ENCODE results near the gene KISS1R. TPM values are rescaled to one million over a fixed set of nuclear protein-coding genes. Genes with fewer than 3 reads are reported as not detected.

KISS1R gene
- total RNA-seq, 1 experiment from 2014 or later: 16.6 TPM

DNA sequence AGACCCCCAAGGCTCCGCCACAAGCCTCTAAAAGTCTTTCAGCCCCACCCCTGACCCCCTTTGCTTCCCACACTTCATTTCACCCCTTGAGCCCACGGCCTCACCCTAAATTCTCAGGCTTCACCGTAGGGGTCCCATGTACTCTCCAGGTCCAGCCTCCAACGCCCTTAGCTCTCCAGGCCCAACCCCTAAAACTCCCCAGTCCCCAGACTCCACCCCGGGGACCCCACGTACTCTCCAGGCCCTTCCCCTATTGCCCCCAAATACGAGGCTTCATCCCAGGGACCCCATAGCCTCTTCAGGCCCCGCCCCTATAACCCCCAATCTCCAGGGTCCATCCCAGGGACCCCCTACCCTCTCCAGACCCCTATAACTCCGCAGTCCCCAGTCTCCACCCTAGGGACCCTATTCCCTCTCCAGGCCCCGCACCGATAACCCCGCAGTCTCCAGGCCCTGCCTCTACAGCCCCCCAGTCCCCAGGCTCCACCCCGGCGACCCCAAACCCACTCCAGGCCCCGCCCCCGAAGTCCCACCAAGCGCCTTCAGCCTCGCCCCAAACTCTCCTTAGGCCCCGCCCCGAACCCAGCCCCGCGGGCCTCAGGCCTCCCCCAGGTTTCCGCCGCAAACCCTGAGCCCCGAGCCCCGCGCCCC, 24.8 kb upstream of the KISS1R start:
- no peaks in the 10 kb centered on the region for H3K9me3 Mint-ChIP-seq (ENCODE audit: unreplicated experiment)
- Histone ChIP-seq H3K36me3 (ENCODE audit: control insufficient read depth, insufficient read depth, low read length) (peaks cover 2% of the 10 kb centered on the region), H3K9me3 (no peaks in the 10 kb centered on the region), H3K4me1 (no peaks in the 10 kb centered on the region), H3K27me3 (replicated peaks; ENCODE audit: control insufficient read depth, insufficient read depth, low read length) (no peaks in the 10 kb centered on the region), H3K4me3 (ENCODE audit: low read depth, low read length) (peak overlapping the region; percentile 84)
- CTCF ChIA-PET: no interaction called here
- H3K4me3 Mint-ChIP-seq (ENCODE audit: unreplicated experiment): peak overlapping the region; percentile 85
- peaks cover 42% of the 10 kb centered on the region for H3K36me3 Mint-ChIP-seq (ENCODE audit: insufficient read depth, unreplicated experiment)
- H3K4me1 Mint-ChIP-seq (ENCODE audit: low read depth, unreplicated experiment): no peaks in the 10 kb centered on the region
- TF ChIP-seq, protein P1, sequence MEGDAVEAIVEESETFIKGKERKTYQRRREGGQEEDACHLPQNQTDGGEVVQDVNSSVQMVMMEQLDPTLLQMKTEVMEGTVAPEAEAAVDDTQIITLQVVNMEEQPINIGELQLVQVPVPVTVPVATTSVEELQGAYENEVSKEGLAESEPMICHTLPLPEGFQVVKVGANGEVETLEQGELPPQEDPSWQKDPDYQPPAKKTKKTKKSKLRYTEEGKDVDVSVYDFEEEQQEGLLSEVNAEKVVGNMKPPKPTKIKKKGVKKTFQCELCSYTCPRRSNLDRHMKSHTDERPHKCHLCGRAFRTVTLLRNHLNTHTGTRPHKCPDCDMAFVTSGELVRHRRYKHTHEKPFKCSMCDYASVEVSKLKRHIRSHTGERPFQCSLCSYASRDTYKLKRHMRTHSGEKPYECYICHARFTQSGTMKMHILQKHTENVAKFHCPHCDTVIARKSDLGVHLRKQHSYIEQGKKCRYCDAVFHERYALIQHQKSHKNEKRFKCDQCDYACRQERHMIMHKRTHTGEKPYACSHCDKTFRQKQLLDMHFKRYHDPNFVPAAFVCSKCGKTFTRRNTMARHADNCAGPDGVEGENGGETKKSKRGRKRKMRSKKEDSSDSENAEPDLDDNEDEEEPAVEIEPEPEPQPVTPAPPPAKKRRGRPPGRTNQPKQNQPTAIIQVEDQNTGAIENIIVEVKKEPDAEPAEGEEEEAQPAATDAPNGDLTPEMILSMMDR (IDR thresholded peaks at IDR 0.05; ENCODE audit: insufficient read depth in 1 of 2, low read depth in 1 of 2, low read length in 1 of 2, severe bottlenecking in 1 of 2, unreplicated experiment in 1 of 2): no peak
- H3K27ac Mint-ChIP-seq (ENCODE audit: unreplicated experiment): peak overlapping the region; percentile 99
- POLR2A ChIA-PET: no interaction called here
- H3K27me3 Mint-ChIP-seq (ENCODE audit: insufficient read depth, unreplicated experiment): no peaks in the 10 kb centered on the region
- intact Hi-C loops (cut with micrococcal nuclease; ENCODE audit: unreplicated experiment): no loop called here
- no peak for DNase-seq
- no TSS peak for BruUV-seq (replicated peaks)

DNA sequence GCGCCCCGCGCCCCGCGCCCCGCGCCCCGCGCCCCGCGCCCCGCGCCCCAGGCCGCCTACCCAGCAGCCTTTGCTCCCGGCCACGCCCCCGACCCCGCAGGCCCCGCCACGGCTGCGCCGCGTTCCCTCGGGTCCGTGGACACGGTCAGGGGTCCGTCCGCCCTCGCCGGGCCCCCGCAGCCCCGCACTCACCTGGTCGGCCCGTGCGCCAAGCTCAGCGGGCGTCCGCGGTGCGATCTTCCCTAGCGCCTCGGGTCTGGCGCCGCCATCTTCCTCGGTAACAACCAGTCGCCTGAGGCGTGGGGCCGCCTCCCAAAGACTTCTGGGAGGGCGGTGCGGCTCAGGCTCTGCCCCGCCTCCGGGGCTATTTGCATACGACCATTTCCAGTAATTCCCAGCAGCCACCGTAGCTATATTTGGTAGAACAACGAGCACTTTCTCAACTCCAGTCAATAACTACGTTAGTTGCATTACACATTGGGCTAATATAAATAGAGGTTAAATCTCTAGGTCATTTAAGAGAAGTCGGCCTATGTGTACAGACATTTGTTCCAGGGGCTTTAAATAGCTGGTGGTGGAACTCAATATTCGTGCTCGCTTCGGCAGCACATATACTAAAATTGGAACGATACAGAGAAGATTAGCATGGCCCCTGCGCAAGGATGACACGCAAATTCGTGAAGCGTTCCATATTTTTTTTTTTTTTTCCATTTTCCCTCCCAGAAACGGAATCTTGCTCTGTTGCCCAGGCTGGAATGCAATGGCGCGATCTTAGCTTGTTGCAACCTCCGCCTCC, 24.0 kb upstream of the KISS1R start, which contains the start of the genes MED16 and RNU6-9:
TSS of gene MED16 (minus strand) at position 294 of the 796 bp plus-strand sequence. CDS start 2,056 bp downstream, outside the sequence.
TSS of gene RNU6-9 (plus strand) at position 591 of the 796 bp plus-strand sequence.
- Histone ChIP-seq H3K9me3 (no peaks in the 10 kb centered on the region), H3K4me1 (no peaks in the 10 kb centered on the region), H3K27me3 (replicated peaks; ENCODE audit: control insufficient read depth, insufficient read depth, low read length) (no peaks in the 10 kb centered on the region), H3K4me3 (ENCODE audit: low read depth, low read length) (peak within 1 kb of the TSS; percentile 84), H3K36me3 (ENCODE audit: control insufficient read depth, insufficient read depth, low read length) (peaks cover 2% of the 10 kb centered on the region)
- TF ChIP-seq, protein P1 (IDR thresholded peaks at IDR 0.05; ENCODE audit: insufficient read depth in 1 of 2, low read depth in 1 of 2, low read length in 1 of 2, severe bottlenecking in 1 of 2, unreplicated experiment in 1 of 2): no peak
- Mint-ChIP-seq H3K27me3 (ENCODE audit: insufficient read depth, unreplicated experiment) (no peaks in the 10 kb centered on the region), H3K4me1 (ENCODE audit: low read depth, unreplicated experiment) (no peaks in the 10 kb centered on the region), H3K9me3 (ENCODE audit: unreplicated experiment) (no peaks in the 10 kb centered on the region), H3K27ac (ENCODE audit: unreplicated experiment) (peak within 1 kb of the TSS; percentile 99), H3K4me3 (ENCODE audit: unreplicated experiment) (peak within 1 kb of the TSS; percentile 85), H3K36me3 (ENCODE audit: insufficient read depth, unreplicated experiment) (peaks cover 42% of the 10 kb centered on the region)
- DNase-seq: peak; percentile 91 to 92
- BruUV-seq (replicated peaks): TSS peak; percentile 90
- ChIA-PET POLR2A (no interaction called here), CTCF (interaction anchor here (0.6 kb wide), 1 partner anchor 338 kb away, joined by 9 read pairs; no protein-coding TSS in a partner anchor)
- intact Hi-C loops (cut with micrococcal nuclease; ENCODE audit: unreplicated experiment): no loop called here

DNA sequence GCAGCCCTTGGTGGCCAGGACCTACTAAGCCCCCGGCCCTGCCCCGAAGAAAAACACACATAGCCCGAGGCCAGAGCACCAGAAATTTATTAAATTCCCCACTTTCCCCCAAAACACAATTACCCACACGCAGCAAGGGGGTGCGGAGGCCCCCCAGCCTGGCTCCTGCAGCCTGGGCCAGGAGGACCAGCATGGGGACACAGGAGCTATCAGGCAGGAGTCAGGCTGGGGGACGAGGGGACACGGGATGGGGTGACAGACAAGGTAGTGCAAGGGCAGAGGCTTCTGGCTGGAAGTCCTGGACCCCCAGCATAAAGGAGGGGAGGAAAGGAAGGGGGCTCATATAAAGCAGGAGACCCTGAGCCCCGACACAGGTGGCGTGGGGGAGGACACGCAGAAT, 20.7 kb upstream of the KISS1R start:
- H3K27me3 Mint-ChIP-seq (ENCODE audit: insufficient read depth, unreplicated experiment): no peaks in the 10 kb centered on the region
- ChIA-PET CTCF (no interaction called here), POLR2A (no interaction called here)
- no peaks in the 10 kb centered on the region for H3K9me3 Mint-ChIP-seq (ENCODE audit: unreplicated experiment)
- intact Hi-C loops (cut with micrococcal nuclease; ENCODE audit: unreplicated experiment): no loop called here
- no peak overlapping the region for H3K27ac Mint-ChIP-seq (ENCODE audit: unreplicated experiment)
- Histone ChIP-seq H3K4me1 (no peaks in the 10 kb centered on the region), H3K27me3 (replicated peaks; ENCODE audit: control insufficient read depth, insufficient read depth, low read length) (no peaks in the 10 kb centered on the region), H3K36me3 (ENCODE audit: control insufficient read depth, insufficient read depth, low read length) (no peaks in the 10 kb centered on the region), H3K9me3 (no peaks in the 10 kb centered on the region), H3K4me3 (ENCODE audit: low read depth, low read length) (no peak overlapping the region)
- no peak for DNase-seq
- TF ChIP-seq, protein P1 (IDR thresholded peaks at IDR 0.05; ENCODE audit: insufficient read depth in 1 of 2, low read depth in 1 of 2, low read length in 1 of 2, severe bottlenecking in 1 of 2, unreplicated experiment in 1 of 2): no peak
- H3K4me3 Mint-ChIP-seq (ENCODE audit: unreplicated experiment): no peak overlapping the region
- H3K36me3 Mint-ChIP-seq (ENCODE audit: insufficient read depth, unreplicated experiment): peaks cover 42% of the 10 kb centered on the region
- no peaks in the 10 kb centered on the region for H3K4me1 Mint-ChIP-seq (ENCODE audit: low read depth, unreplicated experiment)
- BruUV-seq (replicated peaks): no TSS peak
